GM23248 (cell line): ENCODE results near the gene CUL9. TPM values are rescaled to one million over a fixed set of nuclear protein-coding genes. Genes with fewer than 3 reads are reported as not detected.

Experiments used
- DNase-seq: peaks from one replicate; pipeline ENCODE4 v3.0.0-alpha.2; 2015
- H2AFZ ChIP-seq: fragments of 200-600 bp; sonication (generic); 2 replicates; pipeline ENCODE4 v1.6.1; 2016; ENCODE audit warnings: antibody characterized with exemption
- H3F3A ChIP-seq: fragments of 200-600 bp; sonication (generic); 2 replicates; pipeline ENCODE4 v1.6.1; 2016; ENCODE audit warnings: mild to moderate bottlenecking, antibody characterized with exemption, mixed run types; ENCODE audit not compliant: insufficient read depth
- H3K27ac ChIP-seq: fragments of 200-600 bp; sonication (generic); 2 replicates; pipeline ENCODE4 v1.5.1; 2016; ENCODE audit warnings: mild to moderate bottlenecking
- H3K27me3 ChIP-seq: fragments of 200-600 bp; sonication (generic); replicated peaks from 2 replicates; pipeline ENCODE4 v1.6.1; 2016; ENCODE audit warnings: mild to moderate bottlenecking; ENCODE audit not compliant: insufficient read depth
- H3K36me3 ChIP-seq: fragments of 200-600 bp; sonication (generic); 2 replicates; pipeline ENCODE4 v1.6.1; 2016; ENCODE audit warnings: low read depth, mild to moderate bottlenecking
- H3K4me1 ChIP-seq: fragments of 200-600 bp; sonication (generic); 2 replicates; pipeline ENCODE4 v1.6.1; 2016; ENCODE audit warnings: mild to moderate bottlenecking; ENCODE audit not compliant: insufficient read depth
- H3K4me2 ChIP-seq: fragments of 200-600 bp; sonication (generic); one replicate; pipeline ENCODE4 v1.6.1; 2016; ENCODE audit warnings: mild to moderate bottlenecking; ENCODE audit not compliant: unreplicated experiment
- H3K4me3 ChIP-seq: fragments of 200-600 bp; sonication (generic); 2 replicates; pipeline ENCODE4 v1.5.1; 2016; ENCODE audit warnings: mild to moderate bottlenecking
- H3K79me2 ChIP-seq: fragments of 200-600 bp; sonication (generic); 2 replicates; pipeline ENCODE4 v1.6.1; 2016; ENCODE audit warnings: mild to moderate bottlenecking; ENCODE audit not compliant: insufficient read depth
- H3K9ac ChIP-seq: fragments of 200-600 bp; sonication (generic); 2 replicates; pipeline ENCODE4 v1.6.1; 2016; ENCODE audit warnings: mild to moderate bottlenecking
- H3K9me2 ChIP-seq: fragments of 200-600 bp; sonication (generic); 2 replicates; pipeline ENCODE4 v1.6.1; 2016; ENCODE audit warnings: mixed run types, mild to moderate bottlenecking, moderate library complexity; ENCODE audit not compliant: insufficient read depth
- H3K9me3 ChIP-seq: fragments of 200-600 bp; sonication (generic); one replicate; pipeline ENCODE4 v1.6.1; 2017; ENCODE audit warnings: low read depth
- H4K20me1 ChIP-seq: fragments of 200-600 bp; sonication (generic); 2 replicates; pipeline ENCODE4 v1.6.0; 2016; ENCODE audit not compliant: insufficient read depth
- EZH2 ChIP-seq: fragments of 200-600 bp; sonication (generic); IDR thresholded peaks from 2 replicates; pipeline ENCODE4 v1.6.1; 2018; ENCODE audit warnings: antibody characterized with exemption, mild to moderate bottlenecking; ENCODE audit not compliant: insufficient read depth, poor library complexity, severe bottlenecking
- EZH2phosphoT487 ChIP-seq: fragments of 200-600 bp; sonication (generic); IDR thresholded peaks from 2 replicates; pipeline ENCODE4 v1.6.1; 2018; ENCODE audit warnings: antibody characterized with exemption, moderate library complexity, mild to moderate bottlenecking, low read depth; ENCODE audit not compliant: insufficient read depth
- WGBS, 2 experiments: methylation state at CpG; one replicate each; pipeline ENCODE4 v1.1.6; 2015 to 2017; ENCODE audit warnings: low lambda C conversion rate in 2 of 2, low coverage in 1 of 2; ENCODE audit errors: missing lambda C conversion rate in 2 of 2; 5-methylcytosine and 5-hydroxymethylcytosine counted together
- in situ Hi-C: fragments of 300-500 bp; cut with MboI; formaldehyde crosslinking; loops from 2 replicates; pipeline ENCODE4 v1.15.0; 2020
- polyA plus RNA-seq: library from polyadenylated mRNA; unstranded; fragments of >200 nt; fragmentation: Nextera tagmentation; extraction: Ambion mirVana; gene quantifications from 2 replicates; pipeline ENCODE4 v1.2.1, GENCODE V29; 2016
- total RNA-seq: library from RNA; depleted of rRNA; stranded (reverse); fragments of >200 nt; shearing (Covaris generic); gene quantifications from 2 replicates; pipeline ENCODE4 v1.2.3, GENCODE V29; 2014

Gene CUL9
- total and polyA plus RNA-seq, 2 experiments from 2014 or later, result 8.5 to 15.0 TPM

GRCh38 chr6:43247114-43247999 lies 65.4 kb downstream of the CUL9 start:
- no peaks in the 10 kb centered on the region for H3F3A ChIP-seq
- DNase-seq, result peak; percentile 67
- peak overlapping the region; percentile 55; the same call in 1 of the 2 replicates for H2AFZ ChIP-seq
- peak overlapping the region; percentile 56 for H3K4me3 ChIP-seq
- no peaks in the 10 kb centered on the region for H3K36me3 ChIP-seq
- peaks cover 72% of the 10 kb centered on the region for H3K27me3 ChIP-seq
- H4K20me1 ChIP-seq, result no peaks in the 10 kb centered on the region
- no peak overlapping the region for H3K9ac ChIP-seq
- peak overlapping the region; percentile 85 for H3K4me2 ChIP-seq
- no peaks in the 10 kb centered on the region for H3K9me2 ChIP-seq
- 2 to 4% methylated on average over 40 to 46 of the region's 46 CpGs for WGBS, 2 experiments
- H3K27ac ChIP-seq, result no peak overlapping the region
- TF ChIP-seq EZH2phosphoT487, result no peak
- no peak for TF ChIP-seq EZH2
- in situ Hi-C loops, result no loop called here
- no peaks in the 10 kb centered on the region for H3K79me2 ChIP-seq
- no peaks in the 10 kb centered on the region for H3K9me3 ChIP-seq
- H3K4me1 ChIP-seq, result no peaks in the 10 kb centered on the region

DNA sequence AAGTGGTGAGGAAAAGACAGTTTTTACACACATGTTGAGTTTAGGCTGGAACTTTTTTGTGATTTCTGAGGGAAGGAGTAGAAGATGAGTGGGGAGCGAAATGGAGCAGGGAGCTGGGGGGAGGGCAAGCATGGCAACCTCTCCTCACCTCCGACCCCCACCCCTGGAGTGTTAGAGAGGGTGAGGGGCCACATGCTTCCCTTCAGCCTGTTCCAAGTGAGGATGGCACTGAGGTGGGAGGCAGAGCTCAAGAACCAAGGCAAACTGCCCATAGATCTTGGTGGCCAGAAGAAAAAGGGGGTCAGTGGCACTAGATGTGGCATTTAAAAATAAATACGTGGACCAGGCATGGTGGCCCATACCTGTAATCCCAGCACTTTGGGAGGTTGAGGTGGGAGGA lies 66.1 kb downstream of the CUL9 start:
- Histone ChIP-seq H3F3A (no peaks in the 10 kb centered on the region), H3K4me1 (no peaks in the 10 kb centered on the region), H3K27me3 (peaks cover 65% of the 10 kb centered on the region), H3K9me3 (no peaks in the 10 kb centered on the region), H3K9me2 (no peaks in the 10 kb centered on the region), H3K4me2 (no peak overlapping the region), H3K4me3 (no peak overlapping the region), H3K79me2 (no peaks in the 10 kb centered on the region), H2AFZ (no peak overlapping the region), H3K36me3 (no peaks in the 10 kb centered on the region), H3K9ac (no peak overlapping the region), H4K20me1 (no peaks in the 10 kb centered on the region), H3K27ac (no peak overlapping the region)
- DNase-seq, result no peak
- WGBS, 2 experiments, result 49 to 61% methylated on average over 3 of the region's 3 CpGs
- TF ChIP-seq EZH2, result no peak
- TF ChIP-seq EZH2phosphoT487, result no peak
- in situ Hi-C loops, result no loop called here

DNA sequence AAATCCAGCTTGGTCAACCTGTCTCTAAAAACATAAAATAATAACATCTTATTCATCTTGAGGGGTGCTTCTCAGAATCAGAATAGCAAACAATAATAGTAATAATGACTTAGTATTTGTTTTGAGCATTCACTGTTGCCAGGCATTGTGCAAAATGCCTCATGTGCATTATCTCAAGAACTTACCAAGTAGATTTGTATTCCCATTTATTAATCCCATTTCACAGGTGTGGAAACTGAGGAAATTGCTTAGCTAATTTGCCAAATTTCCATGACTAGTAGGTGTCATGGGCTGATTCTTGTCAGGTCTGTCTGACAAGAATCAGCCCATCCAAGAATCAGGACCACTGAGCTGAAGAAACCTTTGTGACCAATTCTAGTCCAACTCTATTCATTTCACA lies 66.8 kb downstream of the CUL9 start:
- H3K4me2 ChIP-seq, result no peak overlapping the region
- no peaks in the 10 kb centered on the region for H3K79me2 ChIP-seq
- H3K9me3 ChIP-seq, result no peaks in the 10 kb centered on the region
- no peaks in the 10 kb centered on the region for H3K36me3 ChIP-seq
- in situ Hi-C loops, result no loop called here
- H3K27me3 ChIP-seq, result peaks cover 62% of the 10 kb centered on the region
- no peak for DNase-seq
- H3K4me3 ChIP-seq, result no peak overlapping the region
- H3K27ac ChIP-seq, result no peak overlapping the region
- no peaks in the 10 kb centered on the region for H3F3A ChIP-seq
- H3K9me2 ChIP-seq, result no peaks in the 10 kb centered on the region
- H3K4me1 ChIP-seq, result no peaks in the 10 kb centered on the region
- no peaks in the 10 kb centered on the region for H4K20me1 ChIP-seq
- H3K9ac ChIP-seq, result no peak overlapping the region
- TF ChIP-seq EZH2phosphoT487 (no peak), EZH2 (no peak)
- H2AFZ ChIP-seq, result no peak overlapping the region

- Histone ChIP-seq H3K9me2 (no peaks in the 10 kb centered on the region), H3K4me1 (no peaks in the 10 kb centered on the region), H3K36me3 (no peaks in the 10 kb centered on the region), H3K79me2 (no peaks in the 10 kb centered on the region), H4K20me1 (no peaks in the 10 kb centered on the region), H2AFZ (no peak overlapping the region), H3F3A (no peaks in the 10 kb centered on the region), H3K27me3 (peaks cover 43% of the 10 kb centered on the region), H3K4me3 (no peak overlapping the region), H3K27ac (no peak overlapping the region), H3K4me2 (no peak overlapping the region), H3K9me3 (no peaks in the 10 kb centered on the region), H3K9ac (no peak overlapping the region)
- peak; percentile 21 for DNase-seq
- WGBS, 2 experiments, result 6 to 8% methylated on average over 7 to 8 of the region's 8 CpGs
- in situ Hi-C loops, result loop anchor here (10.0 kb wide), 1 partner anchor 84 kb away; no protein-coding TSS in a partner anchor
- TF ChIP-seq EZH2 (no peak), EZH2phosphoT487 (no peak)
Measured at GRCh38 chr6:43250992-43251373, 69.0 kb downstream of the CUL9 start.
